NCI-H1092 (cell line): Measurements from ENCODE around the gene PM20D1.
"Not testable (repeated sequence)": the region's sequence is repeated elsewhere in the genome, so short reads cannot be mapped to it uniquely, and the experiment has no call there.

Experiments
- DNase-seq: peaks from one replicate; lab custom pipeline; 2025; lab: John Stamatoyannopoulos, UW

The PM20D1 gene, protein sequence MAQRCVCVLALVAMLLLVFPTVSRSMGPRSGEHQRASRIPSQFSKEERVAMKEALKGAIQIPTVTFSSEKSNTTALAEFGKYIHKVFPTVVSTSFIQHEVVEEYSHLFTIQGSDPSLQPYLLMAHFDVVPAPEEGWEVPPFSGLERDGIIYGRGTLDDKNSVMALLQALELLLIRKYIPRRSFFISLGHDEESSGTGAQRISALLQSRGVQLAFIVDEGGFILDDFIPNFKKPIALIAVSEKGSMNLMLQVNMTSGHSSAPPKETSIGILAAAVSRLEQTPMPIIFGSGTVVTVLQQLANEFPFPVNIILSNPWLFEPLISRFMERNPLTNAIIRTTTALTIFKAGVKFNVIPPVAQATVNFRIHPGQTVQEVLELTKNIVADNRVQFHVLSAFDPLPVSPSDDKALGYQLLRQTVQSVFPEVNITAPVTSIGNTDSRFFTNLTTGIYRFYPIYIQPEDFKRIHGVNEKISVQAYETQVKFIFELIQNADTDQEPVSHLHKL

DNA sequence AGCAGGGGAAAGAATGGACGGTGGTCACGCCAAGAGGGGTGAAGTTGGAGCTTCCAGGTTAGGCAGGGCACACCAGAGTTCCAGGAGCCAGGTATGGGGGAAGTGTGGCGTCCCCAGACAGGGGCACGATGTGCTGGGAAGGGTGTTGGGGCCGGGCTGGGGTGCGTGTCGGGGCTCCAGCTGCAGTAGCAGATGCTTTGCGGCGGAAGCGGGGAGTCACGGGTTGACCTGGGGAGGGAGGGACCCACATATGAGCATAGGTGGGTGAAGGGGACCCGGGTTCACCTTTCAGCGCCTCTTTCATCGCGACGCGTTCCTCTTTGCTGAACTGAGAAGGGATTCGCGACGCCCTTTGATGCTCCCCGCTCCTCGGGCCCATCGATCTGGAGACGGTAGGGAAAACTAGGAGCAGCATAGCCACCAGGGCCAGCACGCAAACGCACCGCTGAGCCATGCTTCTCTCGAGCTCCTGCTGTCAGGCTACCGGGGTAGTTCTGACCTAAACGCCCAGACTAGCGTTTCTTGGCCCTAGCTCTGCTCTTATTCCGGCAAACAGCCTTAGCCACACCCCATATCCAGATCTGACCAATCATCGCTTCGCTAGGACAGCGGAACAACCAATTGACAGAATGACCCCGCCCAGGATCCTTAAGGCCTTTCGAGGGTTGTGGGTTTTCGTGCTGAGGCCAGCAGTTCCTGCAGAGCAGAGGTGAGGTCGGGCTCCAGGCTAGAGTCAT is at the start of gene PM20D1:
PM20D1 (minus strand) TSS at position 514 of the 737 bp plus-strand sequence; CDS start at position 454, 60 bp downstream.
- no peak for DNase-seq

DNA sequence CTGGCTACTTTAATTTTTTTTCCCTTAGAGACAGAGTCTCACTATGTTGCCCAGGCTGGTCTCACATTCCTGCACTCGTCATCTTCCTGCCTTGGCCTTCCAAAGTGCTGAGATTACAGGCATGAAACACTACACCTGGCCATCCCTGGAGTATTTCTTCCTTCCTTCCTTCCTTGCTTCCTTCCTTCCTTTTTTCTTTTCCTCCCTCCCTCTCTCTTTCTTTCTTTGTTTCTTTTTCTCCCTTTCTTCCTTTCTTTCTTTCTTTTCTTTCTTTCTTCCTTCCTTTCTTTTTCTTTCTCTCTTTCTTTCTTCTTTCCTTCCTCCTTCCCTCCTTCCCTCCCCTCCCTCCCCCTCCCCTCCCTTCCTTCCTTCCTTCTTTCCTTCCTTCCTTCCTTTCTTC is 46.4 kb upstream of the PM20D1 start:
- DNase-seq: no peak

DNA sequence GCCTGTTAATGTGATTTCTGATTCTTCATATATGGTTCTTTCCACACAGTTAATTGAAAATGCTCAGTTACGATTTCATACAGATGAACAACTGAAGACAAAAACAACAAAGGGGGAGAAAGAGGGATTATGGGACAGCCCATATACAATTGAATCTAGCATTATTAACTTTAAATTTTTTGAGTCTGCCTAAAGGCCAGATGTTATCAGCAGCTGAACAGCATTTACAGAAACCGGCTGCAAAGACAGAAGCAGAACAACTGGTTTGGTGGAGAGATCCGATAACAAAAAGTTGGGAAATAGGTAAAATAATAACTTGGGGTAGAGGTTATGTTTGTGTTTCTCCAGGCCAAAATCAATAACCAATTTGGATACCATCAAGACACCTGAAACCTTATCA is 44.2 kb upstream of the PM20D1 start:
- not testable (repeated sequence) for DNase-seq

DNA sequence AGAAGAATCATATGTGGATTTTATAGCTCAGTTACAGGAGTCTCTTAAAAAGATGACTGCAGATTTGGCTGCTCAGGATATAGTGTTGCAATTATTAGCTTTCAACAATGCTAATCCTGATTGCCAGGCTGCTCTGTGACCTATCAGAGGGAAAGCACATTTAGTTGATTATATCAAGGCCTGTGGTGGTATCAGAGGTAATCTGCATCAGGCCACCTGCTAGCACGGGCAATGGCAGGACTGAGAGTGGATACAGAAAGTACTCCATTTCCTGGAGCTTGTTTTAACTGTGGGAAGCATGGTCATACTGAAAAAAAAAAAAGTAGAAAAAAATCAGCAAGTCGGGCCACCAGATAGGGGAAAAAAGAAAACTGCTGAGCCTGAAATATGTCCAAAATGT is 42.2 kb upstream of the PM20D1 start:
- DNase-seq: not testable (repeated sequence)

DNA sequence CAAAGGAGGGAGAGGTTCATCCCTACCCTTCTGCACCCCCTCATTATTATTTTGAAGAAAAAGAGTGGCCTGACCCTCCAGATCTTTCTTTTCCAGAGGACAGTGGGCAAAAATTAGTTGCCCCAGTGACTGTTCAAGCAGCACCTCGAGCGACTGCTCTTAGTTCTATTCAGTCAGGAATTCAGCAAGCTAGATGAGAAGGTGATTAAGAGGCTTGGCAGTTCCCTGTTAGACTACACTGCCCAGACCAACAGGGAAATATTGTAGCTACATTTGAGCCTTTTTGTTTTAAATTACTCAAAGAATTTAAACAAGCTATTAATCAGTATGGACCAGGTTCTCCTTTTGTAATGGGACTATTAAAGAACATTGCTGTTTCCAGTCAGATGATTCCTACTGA is 41.5 kb upstream of the PM20D1 start:
- not testable (repeated sequence) for DNase-seq

DNA sequence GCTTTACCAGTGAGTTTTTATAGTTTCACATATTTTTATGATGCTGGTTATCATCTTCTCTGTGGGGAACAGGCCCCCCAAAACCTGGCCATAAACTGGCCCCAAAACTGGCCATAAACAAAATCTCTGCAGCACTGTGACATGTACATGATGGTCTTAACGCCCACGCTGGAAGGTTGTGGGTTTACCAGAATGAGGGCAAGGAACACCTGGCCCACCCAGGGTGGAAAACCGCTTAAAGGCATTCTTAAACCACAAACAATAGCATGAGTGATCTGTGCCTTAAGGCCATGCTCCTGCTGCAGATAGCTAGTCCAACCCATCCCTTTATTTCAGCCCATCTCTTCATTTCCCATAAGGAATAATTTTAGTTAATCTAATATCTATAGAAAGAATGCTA is 40.7 kb upstream of the PM20D1 start:
- not testable (repeated sequence) for DNase-seq

DNA sequence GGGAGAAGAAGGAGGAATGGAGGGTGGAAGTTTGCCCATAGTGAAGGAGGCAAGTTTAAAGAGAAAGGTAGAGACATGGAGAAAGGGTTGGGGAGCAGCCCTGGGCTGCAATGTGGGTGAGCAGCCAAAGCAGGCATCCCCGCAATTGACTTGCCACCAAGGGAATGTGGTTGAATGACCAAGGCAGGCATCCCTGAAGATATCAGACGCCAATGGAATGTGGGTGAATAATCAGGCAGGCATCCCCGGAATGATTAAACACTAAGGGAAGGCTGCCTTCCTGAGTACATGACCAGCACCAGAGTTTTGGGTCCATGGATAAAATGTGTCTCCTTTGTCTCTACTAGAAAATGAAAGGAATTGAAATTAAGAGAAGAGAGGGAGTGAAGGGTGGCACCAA is 39.8 kb upstream of the PM20D1 start:
- not testable (repeated sequence) for DNase-seq

DNA sequence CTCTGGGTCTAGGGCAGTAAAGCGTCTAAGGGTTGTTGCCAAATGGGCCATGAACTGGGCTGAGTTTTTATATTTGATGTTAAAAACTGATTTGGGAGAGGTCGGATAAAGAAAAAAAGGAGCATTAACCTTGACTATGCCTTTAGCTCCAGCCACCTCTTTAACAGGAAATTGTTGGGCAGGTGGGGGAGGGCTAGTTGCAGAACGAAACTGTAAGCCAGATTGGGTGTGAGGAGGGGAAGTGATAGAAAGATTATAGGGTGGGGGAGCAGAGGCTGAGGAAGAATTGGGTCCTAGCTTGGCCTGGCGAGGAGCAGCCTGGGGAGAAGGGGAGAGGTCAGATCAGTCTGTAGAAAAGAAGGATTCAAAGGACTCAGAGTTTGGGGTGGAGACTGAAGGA is 39.1 kb upstream of the PM20D1 start:
- not testable (repeated sequence) for DNase-seq

DNA sequence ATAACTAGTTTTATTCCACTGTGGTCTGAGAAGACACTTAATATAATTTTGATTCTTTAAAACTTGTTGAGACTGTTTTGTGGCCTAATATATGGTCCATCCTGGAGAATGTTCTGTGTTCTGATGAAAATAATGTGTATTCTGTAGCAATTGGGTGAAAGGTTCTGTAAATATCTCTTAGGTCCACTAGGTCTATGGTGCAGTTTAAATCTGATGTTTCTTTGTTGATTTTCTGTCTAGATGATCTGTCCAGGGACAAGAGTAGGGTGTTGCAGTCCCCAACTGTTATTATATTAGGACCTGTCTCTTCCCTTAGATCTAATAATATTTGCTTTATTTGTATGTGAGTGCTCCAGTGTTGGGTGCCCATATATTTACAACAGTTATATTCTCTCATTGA is 33.9 kb upstream of the PM20D1 start:
- no peak for DNase-seq

DNA sequence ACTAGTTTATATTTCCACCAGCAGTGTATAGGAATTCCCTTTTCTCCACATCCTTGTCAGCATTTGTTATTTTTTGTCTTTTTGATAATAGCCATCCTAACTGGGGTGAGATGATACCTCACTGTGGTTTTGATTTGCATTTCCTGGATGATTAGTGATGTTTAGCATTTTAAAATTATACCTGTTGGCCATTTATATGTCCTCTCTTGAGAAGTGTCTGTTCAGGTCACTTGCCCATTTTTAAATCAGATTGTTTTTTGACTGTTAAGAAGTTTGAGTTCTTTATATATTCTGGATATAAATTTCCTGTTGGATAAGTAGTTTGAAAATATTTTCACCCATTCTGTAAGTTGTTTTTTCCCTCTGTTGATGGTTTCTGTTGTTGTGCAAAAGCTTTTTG is 31.0 kb upstream of the PM20D1 start:
- DNase-seq: no peak

DNA sequence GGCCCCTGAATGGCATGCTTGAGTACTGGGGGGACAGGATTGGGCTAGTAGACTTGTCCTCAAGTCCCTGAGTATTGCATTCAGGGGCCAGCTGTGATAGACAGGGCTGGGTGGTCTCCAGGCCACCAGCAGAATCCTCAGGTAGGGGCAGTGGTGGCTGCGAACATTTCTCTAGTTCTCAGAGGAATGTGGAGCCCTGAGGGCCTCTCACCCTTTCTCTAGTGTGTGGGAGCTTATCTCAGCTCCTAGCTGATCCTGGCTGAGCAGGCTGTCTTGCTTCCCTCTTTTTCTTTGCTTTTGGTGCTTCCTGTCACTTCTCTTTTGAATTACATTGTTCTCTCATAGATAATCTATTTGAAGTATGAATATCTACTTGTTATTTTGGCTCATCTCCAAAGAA is 30.0 kb upstream of the PM20D1 start:
- DNase-seq: no peak

DNA sequence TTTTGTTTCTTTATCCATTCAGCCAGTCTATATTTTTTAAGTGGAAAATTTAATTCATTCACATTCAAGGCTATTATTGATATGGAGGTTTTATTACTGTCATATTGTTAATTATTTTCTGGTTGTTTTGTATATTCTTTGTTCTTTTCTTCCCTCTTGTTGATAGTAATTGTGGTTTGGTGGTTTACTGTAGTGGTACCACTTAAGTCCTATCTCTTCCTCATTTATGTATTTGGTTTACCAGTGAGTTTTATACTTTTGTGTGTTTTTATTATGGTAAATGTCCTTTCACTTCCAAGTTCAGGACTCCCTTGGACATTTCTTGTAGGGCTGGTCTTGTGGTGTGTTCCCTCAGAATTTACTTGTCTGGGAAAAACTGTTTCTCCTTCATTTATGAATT is 28.1 kb upstream of the PM20D1 start:
- no peak for DNase-seq

DNA sequence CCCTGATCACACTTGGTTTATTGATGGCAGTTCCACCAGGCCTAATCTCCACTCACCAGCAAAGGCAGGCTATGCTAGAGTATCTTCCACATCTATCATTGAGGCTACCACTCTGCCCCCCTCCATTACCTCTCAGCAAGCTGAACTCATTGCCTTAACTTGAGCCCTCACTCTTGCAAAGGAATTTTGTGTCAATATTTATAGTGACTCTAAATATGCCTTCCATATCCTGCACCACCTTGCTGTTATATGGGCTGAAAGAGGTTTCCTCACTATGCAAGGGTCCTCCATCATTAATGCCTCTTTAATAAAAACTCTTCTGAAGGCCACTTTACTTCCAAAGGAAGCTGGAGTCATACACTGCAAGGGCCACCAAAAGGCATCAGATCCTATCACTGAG is 23.2 kb upstream of the PM20D1 start:
- not testable (repeated sequence) for DNase-seq

DNA sequence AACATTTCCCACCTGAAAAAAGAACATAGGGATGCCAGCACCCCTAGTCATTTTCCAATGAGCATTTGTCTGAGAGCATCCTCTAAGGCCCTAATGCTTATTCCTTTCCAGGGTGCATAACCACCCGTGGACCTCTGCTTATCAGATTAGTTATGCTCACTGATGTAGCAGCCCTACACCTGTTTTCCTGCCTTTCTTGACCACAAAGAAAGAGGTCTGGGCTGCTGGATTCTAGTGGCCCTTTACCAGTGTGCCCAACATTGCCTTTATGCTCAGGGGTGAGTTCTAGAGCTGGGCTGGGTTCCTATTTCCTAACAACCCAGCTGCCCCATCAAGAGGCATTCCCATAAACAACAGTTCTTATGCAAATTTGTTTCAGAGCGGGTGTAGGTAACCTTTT is 20.3 kb upstream of the PM20D1 start:
- no peak for DNase-seq

DNA sequence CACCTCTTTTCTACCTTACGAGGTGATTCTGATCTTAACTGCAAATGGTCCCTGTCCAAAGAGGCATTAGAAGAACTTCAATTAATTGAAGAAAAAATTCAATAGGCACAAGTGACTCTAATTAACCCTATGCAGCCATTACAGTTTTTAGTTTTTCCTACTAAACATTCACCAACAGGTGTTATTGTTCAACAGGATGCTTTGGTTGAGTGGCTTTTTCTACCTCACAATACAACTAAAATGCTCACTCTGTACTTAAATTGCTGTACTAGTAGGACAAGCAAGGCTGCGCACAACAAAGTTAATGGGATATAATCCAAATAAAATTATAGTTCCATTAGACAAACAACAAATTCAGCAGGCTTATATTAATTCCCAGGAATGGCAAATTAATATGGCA is 11.6 kb upstream of the PM20D1 start:
- DNase-seq: no peak

DNA sequence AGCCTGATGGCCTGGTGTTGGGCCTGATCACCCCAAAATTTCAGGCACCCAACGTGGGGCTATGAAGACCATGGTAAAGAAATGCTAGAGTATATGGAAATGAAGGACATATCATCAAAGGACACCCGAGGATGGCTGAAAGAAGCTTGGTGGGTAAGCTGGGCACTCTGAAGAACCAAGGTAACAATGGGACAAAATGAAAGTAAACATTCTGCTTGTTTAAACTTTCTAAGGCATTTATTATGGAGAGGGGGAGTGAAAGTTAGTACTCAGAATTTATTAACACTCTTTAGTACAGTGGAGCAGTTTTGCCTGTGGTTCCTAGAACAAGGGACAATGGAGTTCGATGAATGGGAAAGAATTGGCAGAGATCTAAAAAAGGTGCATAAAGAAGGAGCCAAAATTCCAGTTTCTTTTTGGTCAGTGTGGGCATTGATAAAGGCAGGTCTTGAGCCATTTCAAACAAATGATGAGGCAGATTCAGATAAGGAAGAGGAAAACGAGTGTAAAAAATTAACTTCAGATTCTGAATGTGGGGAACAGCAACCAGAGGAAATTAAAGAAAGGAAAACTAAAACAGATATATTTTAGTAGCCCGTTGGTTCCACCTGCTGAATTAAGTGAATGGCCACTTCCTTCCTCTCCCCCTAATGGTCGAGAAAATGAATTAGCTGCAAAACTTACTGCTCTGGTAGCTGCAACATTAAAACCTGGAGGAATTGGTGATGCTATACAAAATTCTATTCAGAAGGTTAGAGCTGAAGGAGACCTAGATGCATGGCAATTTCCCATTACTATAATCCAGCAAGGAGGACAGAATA is 8.4 kb upstream of the PM20D1 start:
- no peak for DNase-seq

DNA sequence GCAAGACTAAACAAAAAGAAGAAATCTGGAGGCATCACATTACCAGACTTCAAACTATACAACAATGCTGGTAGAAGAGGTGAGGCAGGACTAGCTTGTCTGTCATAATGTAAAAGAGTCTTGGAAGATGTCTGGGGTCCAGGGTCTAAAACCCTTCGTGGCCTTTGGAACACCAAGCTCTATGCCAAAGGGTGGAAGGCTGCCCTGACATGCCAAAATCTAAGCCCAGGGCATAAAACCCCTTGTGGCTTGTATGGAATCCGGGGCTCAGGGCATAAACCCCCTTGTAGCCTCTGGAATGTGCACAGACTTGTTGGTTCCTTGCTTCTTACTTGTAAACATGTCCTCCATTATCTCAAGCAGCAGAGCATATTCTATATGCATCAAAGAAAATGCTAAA is 7.6 kb upstream of the PM20D1 start:
- DNase-seq: not testable (repeated sequence)

DNA sequence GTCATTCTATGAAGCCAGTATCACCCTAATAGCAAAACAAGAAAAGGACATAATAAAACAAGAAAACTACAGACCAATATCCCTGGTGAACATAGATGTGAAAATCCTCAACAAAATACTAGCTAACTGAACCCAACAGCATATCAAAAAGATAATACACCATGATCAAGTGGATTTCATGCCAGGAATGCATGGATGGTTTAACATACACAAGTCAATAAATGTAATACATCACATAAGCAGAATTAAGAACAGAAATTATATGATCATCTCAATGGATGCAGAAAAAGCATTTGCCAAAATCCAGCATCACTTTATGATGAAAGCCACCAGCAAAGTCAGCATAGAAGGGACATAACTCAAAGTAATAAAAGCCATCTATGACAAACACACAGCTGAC is 6.5 kb upstream of the PM20D1 start:
- no peak for DNase-seq

DNA sequence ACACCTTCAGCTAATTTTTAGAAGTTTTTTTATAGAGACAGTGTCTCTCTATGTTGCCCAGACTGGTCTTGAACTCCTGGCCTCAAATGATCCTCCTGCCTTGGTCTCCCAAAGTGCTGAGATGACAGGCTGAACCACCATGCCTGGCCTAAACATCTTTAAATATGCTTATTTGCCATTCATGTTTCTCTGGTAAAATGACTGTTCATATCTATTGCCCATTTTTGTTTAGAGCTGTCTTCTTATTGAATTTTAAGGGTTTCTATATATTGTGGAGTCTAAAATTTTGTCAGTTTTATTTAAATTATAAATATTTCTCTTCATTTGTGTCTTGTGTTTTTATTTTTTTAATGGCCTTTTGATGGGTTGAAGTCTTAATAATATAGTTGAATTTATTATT is 3.0 kb upstream of the PM20D1 start:
- DNase-seq: no peak

DNA sequence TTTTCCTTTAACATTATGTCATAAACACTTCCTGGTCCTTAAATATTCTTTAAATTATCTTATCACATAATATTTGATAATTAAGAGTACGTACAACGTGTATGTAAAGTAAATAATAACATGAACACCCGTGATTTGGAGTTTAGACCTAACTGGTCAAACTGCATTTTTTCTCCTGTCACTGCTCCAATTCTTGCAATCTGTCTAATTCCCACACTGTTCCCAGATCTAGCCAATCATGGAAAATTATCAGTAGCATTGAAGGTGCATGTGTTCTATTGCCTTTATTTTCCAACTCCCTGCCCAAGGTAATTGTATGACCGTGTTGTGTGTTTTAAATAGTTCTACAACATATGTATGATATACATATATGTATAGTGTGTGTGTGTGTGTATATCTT is 2.1 kb upstream of the PM20D1 start:
- DNase-seq: no peak

DNA sequence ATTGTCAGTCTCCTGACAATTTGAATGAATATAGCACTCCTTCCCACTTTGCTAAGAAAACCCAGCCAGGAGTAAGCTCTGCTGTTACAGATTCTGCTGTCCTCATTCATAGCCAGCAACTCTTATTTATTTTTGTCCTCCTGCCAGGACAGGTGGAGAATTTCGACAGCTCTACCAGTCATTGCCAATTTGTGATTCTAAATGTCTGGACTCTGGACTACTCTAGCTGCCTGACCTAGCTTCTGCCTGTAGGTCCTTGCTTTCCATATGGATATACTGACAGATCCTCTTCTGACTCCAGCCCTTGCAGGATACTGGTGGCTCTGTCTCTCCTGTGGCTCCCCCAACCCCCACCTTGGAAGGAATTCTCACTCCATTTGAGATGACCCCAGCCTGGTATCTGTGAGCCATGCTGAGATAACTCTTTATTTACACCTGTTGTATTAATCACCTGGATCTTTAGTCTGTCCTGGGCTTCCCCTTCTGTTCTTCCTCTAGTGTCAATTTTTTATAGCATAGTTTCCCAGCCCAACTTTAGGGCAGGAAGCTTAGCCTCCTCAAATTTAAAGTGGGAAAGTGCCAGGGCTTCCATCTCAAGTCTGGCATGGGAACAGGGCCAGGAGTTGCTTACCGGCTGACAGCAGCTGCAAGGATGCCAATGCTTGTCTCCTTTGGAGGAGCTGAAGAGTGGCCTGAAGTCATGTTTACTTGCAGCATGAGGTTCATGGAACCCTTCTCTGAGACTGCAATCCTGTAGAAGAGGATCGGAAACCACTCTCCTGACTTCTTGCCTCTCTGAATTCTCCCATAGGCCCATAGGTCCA is 6.7 kb downstream of the PM20D1 start:
- no peak for DNase-seq

DNA sequence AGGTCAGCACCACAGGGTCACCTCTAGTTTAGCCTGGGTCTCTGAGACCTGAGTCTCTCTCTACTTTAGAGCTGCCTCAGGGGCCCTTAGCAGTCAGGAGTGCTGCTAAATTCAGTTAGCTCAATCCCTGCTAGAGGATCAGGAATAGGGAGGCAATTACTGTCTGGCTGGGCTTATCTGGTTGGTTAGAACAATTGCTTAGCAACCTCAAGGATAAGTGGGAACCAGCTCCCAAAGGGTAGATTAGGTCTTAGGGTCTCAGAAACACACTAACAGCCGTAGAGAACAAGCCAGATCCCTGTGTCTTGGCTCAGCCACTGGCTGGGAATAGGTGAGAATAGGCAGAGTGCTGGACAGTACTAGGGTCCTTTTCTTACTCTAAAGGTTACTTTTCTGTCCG is 7.7 kb downstream of the PM20D1 start:
- DNase-seq: no peak
